Epithelial cell of proximal tubule (primary cell): Measurements from ENCODE around the gene REPS2. TPM values are rescaled to one million over a fixed set of nuclear protein-coding genes. Genes with fewer than 3 reads are reported as not detected.

Experiments
- DNase-seq: peaks from one replicate; pipeline ENCODE4 v3.0.0-alpha.2; 2011; ENCODE audit warnings: low read depth
- H3K4me3 ChIP-seq: 2 replicates; pipeline ENCODE4 v1.5.1; 2011; ENCODE audit warnings: low read depth, mild to moderate bottlenecking, low read length
- total RNA-seq: library from RNA; depleted of rRNA; stranded (reverse); fragments of >200 nt; gene quantifications from 2 replicates; pipeline ENCODE4 v1.2.3, GENCODE V29; 2015
- TF ChIP-seq, protein P1 (sequence below): conservative IDR thresholded peaks from 2 replicates; pipeline ENCODE4 v1.5.1; 2012; ENCODE audit warnings: low read depth, mild to moderate bottlenecking, low read length

Gene REPS2
- total RNA-seq, 1 donor from 2014 or later: 1.7 TPM

DNA sequence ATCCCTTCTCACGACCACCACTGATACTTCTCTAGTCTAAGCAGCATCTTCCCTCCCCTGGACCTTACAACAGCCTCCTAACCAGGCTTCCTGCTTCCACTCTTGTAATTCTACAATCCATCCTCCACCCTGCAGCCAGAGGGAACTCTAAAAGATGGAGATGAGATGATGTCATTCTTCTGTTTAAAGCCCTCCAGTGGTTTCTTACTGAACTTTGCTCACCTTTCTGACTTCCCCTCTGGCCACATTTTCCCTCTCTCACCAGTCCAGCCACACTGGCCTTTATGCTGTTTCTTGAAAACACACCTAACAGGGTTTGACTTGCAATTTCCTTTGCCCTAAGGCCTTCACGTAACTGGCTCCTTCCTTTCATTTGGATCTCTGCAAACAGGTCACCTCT lies 237.1 kb downstream of the REPS2 start:
- no peak overlapping the region for H3K4me3 ChIP-seq
- TF ChIP-seq, protein P1, sequence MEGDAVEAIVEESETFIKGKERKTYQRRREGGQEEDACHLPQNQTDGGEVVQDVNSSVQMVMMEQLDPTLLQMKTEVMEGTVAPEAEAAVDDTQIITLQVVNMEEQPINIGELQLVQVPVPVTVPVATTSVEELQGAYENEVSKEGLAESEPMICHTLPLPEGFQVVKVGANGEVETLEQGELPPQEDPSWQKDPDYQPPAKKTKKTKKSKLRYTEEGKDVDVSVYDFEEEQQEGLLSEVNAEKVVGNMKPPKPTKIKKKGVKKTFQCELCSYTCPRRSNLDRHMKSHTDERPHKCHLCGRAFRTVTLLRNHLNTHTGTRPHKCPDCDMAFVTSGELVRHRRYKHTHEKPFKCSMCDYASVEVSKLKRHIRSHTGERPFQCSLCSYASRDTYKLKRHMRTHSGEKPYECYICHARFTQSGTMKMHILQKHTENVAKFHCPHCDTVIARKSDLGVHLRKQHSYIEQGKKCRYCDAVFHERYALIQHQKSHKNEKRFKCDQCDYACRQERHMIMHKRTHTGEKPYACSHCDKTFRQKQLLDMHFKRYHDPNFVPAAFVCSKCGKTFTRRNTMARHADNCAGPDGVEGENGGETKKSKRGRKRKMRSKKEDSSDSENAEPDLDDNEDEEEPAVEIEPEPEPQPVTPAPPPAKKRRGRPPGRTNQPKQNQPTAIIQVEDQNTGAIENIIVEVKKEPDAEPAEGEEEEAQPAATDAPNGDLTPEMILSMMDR: no peak
- no peak for DNase-seq

DNA sequence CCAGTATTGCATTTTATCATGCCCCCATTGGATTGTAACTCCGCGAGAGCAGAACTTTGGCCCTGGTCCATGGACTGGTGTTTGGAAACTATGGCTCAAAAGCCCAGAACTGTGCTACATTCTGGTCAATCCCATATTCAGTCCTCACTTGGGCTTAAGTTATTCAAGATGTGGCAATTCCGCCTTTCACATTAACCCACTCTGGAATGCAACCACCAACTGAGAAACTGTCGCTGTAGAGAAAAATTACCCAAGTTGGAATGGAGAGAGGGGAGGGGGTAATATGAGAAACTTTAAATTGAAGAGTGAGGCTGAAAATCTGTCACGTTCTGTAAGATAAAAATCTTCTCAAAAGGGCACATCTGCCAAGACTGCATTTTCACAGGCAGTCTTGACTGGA lies 239.0 kb downstream of the REPS2 start:
- DNase-seq: no peak
- TF ChIP-seq, protein P1: no peak

DNA sequence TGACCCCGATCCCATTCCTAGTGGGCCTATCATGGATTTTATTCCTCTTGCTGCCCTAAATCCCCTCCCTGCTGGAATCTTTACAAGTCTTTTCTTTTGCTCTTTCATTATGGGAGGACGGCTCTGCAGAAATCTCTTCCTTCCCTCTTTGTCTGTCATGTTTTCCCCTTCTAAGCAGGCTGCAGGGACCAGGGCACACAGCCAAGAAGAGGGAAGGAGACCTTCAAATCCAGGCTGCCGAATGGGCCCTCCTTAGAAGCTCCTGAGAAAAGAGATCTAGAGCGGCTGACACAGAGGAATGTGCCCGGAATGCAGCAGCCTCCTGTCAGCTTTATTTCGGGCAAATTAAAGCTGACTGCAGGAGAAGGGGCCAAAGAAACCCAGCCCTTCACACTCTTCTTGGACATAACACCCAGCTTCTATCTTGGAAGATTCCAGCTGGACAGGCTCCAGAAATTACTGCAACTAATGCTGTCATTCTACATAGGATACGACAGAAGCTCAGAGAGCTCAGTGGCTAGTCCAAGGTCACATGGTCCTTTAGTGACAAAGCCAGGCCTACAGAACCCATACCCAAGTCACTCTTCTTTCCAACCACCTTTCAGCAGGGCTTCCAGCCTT lies 240.8 kb downstream of the REPS2 start:
- no peak overlapping the region for H3K4me3 ChIP-seq
- TF ChIP-seq, protein P1: no peak
- DNase-seq: no peak

More for the DNA sequence above, 239.0 kb downstream of the REPS2 start:
- no peak overlapping the region for H3K4me3 ChIP-seq

DNA sequence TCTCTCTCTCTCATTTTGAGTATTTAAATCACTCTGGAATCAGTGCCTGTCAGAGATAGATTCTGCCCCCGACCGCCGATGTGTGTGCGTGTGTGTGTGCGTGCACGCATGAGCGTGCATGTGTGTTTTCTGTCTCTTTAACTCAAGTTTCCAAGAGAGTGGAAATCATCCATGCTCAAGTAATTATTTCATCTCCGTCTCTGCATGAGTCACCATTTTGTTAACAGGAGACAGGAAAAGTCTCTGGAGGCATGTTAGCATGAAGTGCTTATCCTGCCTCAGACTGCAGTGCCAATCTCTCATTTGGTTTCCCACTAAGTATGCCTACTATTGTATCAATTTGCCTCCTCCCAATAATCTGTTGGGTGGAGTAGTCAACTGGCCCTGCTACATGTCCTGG lies 245.6 kb downstream of the REPS2 start:
- no peak for DNase-seq
- no peak overlapping the region for H3K4me3 ChIP-seq
- TF ChIP-seq, protein P1: no peak

Other genes with a start within 250 kb of the REPS2 start
- 16.4 and 17.9 TPM in 2 replicates for gene CTPS2, start 234.0 kb upstream of the REPS2 start, total RNA-seq
- gene SYAP1, start 227.0 kb upstream of the REPS2 start, total RNA-seq: 24.0 and 25.5 TPM in 2 replicates
- gene TXLNG, start 160.2 kb upstream of the REPS2 start, total RNA-seq: 10.3 and 12.3 TPM in 2 replicates
- 149 and 150 TPM in 2 replicates for gene RBBP7, start 76.3 kb upstream of the REPS2 start, total RNA-seq